Common myeloid progenitor, CD34-positive (primary cell): ENCODE measurements around the gene MAGI2.

Experiments used
- CTCF ChIA-PET: fragments of 350-600 bp; sonication (Branson Sonifier 250); formaldehyde crosslinking; loops from one replicate; lab custom pipeline; 2021; ENCODE audit warnings: antibody characterized with exemption; lab: Charles Lee
- POLR2A ChIA-PET: fragments of 350-600 bp; sonication (Branson Sonifier 250); formaldehyde crosslinking; loops from one replicate; lab custom pipeline; 2021; ENCODE audit warnings: antibody characterized with exemption; lab: Charles Lee
- DNase-seq, 3 donors: peaks; one replicate each; pipeline versions ENCODE4 v3.0.0 to v3.0.0-alpha.2; 2013
- H3K27ac ChIP-seq, 2 experiments: 1 replicate in 1 of 2; 2 replicates in 1 of 2; pipeline ENCODE4 v1.7.0; 2013; ENCODE audit warnings: inconsistent platforms in 2 of 2, low read length in 2 of 2, mild to moderate bottlenecking in 2 of 2, low read depth in 1 of 2, moderate library complexity in 1 of 2; ENCODE audit not compliant: severe bottlenecking in 2 of 2, insufficient read depth in 1 of 2, poor library complexity in 1 of 2
- H3K27me3 ChIP-seq, 5 experiments: replicated peaks in 2 of 5; 1 replicate in 3 of 5; 2 replicates in 2 of 5; pipeline versions ENCODE4 v1.6.1 to v1.7.0; 2013; ENCODE audit warnings: low read length in 4 of 5, mild to moderate bottlenecking in 2 of 5, moderate library complexity in 2 of 5, inconsistent platforms in 1 of 5; ENCODE audit not compliant: insufficient read depth in 5 of 5, control insufficient read depth in 4 of 5
- H3K36me3 ChIP-seq, 4 experiments: 1 replicate in 2 of 4; 2 replicates in 2 of 4; pipeline versions ENCODE4 v1.6.1 to v1.7.0; 2013; ENCODE audit warnings: low read length in 3 of 4, control low read depth in 1 of 4, mild to moderate bottlenecking in 1 of 4; ENCODE audit not compliant: control insufficient read depth in 4 of 4, insufficient read depth in 4 of 4
- H3K4me1 ChIP-seq, 4 experiments: 1 replicate in 3 of 4; 2 replicates in 1 of 4; pipeline versions ENCODE4 v1.6.1 to v1.7.1; 2013; ENCODE audit warnings: low read length in 3 of 4, mild to moderate bottlenecking in 3 of 4, control low read depth in 1 of 4, inconsistent platforms in 1 of 4, moderate library complexity in 1 of 4; ENCODE audit not compliant: control insufficient read depth in 4 of 4, insufficient read depth in 4 of 4; ENCODE audit errors: control extremely low read depth in 1 of 4
- H3K4me3 ChIP-seq, 7 experiments: 1 replicate in 4 of 7; 2 replicates in 3 of 7; pipeline versions ENCODE4 v1.5.1 to v1.7.0; 2013; ENCODE audit warnings: mild to moderate bottlenecking in 7 of 7, low read length in 6 of 7, moderate library complexity in 6 of 7, inconsistent platforms in 2 of 7, low read depth in 2 of 7, control low read depth in 1 of 7; ENCODE audit not compliant: insufficient read depth in 4 of 7, control insufficient read depth in 1 of 7; ENCODE audit errors: extremely low read depth in 1 of 7
- H3K9me3 ChIP-seq, 5 experiments: 1 replicate in 4 of 5; 2 replicates in 1 of 5; pipeline versions ENCODE4 v1.6.1 to v1.7.1; 2013; ENCODE audit warnings: low read length in 4 of 5, mild to moderate bottlenecking in 2 of 5, inconsistent platforms in 1 of 5, low read depth in 1 of 5, moderate library complexity in 1 of 5; ENCODE audit not compliant: control insufficient read depth in 4 of 5, insufficient read depth in 2 of 5; ENCODE audit errors: control extremely low read depth in 1 of 5
- WGBS: methylation state at CpG from one replicate; pipeline ENCODE4 v1.1.5; 2013; ENCODE audit not compliant: insufficient coverage; 5-methylcytosine and 5-hydroxymethylcytosine counted together

Gene MAGI2

GRCh38 chr7:79132844-79133451 is 320.5 kb downstream of the MAGI2 start:
- no peaks in the 10 kb centered on the region for H3K4me1 ChIP-seq

GRCh38 chr7:79130715-79131114 is 322.8 kb downstream of the MAGI2 start:
- DNase-seq = no peak
- Histone ChIP-seq H3K9me3 (peaks cover 0 to 2% (median 0%) of the 10 kb centered on the region in 5 experiments), H3K4me3 (no peak overlapping the region), H3K36me3 (no peaks in the 10 kb centered on the region), H3K27me3 (no peaks in the 10 kb centered on the region), H3K4me1 (no peaks in the 10 kb centered on the region), H3K27ac (no peak overlapping the region)
- CTCF ChIA-PET = no interaction called here
- POLR2A ChIA-PET = no interaction called here
- no CpG with 5 or more reads among the region's 1 CpG for WGBS

More at GRCh38 chr7:79132844-79133451, 320.5 kb downstream of the MAGI2 start:
- CTCF ChIA-PET = no interaction called here
- 97% methylated on average over 3 of the region's 4 CpGs for WGBS
- POLR2A ChIA-PET = no interaction called here
- Histone ChIP-seq H3K4me3 (no peak overlapping the region), H3K27ac (no peak overlapping the region), H3K36me3 (no peaks in the 10 kb centered on the region), H3K27me3 (no peaks in the 10 kb centered on the region), H3K9me3 (peaks cover 0 to 2% (median 0%) of the 10 kb centered on the region in 5 experiments)
- no peak for DNase-seq

- DNase-seq = no peak
- POLR2A ChIA-PET = no interaction called here
- WGBS = 100% methylated on average over 1 of the region's 2 CpGs
Measured at GRCh38 chr7:79124331-79124730, 329.1 kb downstream of the MAGI2 start.

GRCh38 chr7:79118143-79118542 is 335.3 kb downstream of the MAGI2 start:
- no peak overlapping the region for H3K27ac ChIP-seq
- DNase-seq = no peak
- H3K27me3 ChIP-seq = no peaks in the 10 kb centered on the region
- POLR2A ChIA-PET = no interaction called here
- peaks cover 0 to 2% (median 0%) of the 10 kb centered on the region in 5 experiments for H3K9me3 ChIP-seq
- H3K4me1 ChIP-seq = no peaks in the 10 kb centered on the region
- CTCF ChIA-PET = no interaction called here
- no peaks in the 10 kb centered on the region for H3K36me3 ChIP-seq
- H3K4me3 ChIP-seq = no peak overlapping the region
- no CpG with 5 or more reads among the region's 1 CpG for WGBS

More at GRCh38 chr7:79124331-79124730, 329.1 kb downstream of the MAGI2 start:
- CTCF ChIA-PET = no interaction called here
- H3K4me1 ChIP-seq = no peaks in the 10 kb centered on the region
- no peaks in the 10 kb centered on the region for H3K27me3 ChIP-seq
- H3K27ac ChIP-seq = no peak overlapping the region
- peaks cover 0 to 1% (median 0%) of the 10 kb centered on the region in 5 experiments for H3K9me3 ChIP-seq
- no peaks in the 10 kb centered on the region for H3K36me3 ChIP-seq
- no peak overlapping the region for H3K4me3 ChIP-seq

- Histone ChIP-seq H3K27me3 (no peaks in the 10 kb centered on the region), H3K4me1 (no peaks in the 10 kb centered on the region), H3K4me3 (no peak overlapping the region), H3K9me3 (peaks cover 0 to 8% (median 2%) of the 10 kb centered on the region in 5 experiments), H3K27ac (no peak overlapping the region), H3K36me3 (no peaks in the 10 kb centered on the region)
- ChIA-PET CTCF (no interaction called here), POLR2A (no interaction called here)
- no peak for DNase-seq
- WGBS = no CpG with 5 or more reads among the region's 1 CpG
Measured at GRCh38 chr7:79096361-79096805, 357.1 kb downstream of the MAGI2 start.

DNA sequence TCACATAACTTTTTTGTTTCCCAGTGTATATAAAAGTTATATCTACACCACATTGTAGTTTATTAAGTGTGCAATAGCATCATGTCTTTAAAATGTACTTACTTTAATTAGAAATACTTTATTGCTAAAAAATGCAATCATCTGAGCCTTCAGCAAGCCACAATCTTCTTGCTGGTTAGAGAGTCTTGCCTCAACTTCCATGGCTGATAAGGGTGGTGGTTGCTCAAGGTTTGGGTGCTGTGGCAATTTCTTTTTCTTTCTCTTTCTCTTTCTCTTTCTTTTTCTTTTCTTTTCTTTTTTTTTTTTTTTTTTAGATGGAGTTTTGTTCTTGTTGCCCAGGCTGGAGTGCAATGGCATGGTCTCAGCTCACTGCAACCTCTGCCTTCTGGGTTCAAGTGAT is 360.0 kb downstream of the MAGI2 start:
- no peaks in the 10 kb centered on the region for H3K36me3 ChIP-seq
- H3K4me1 ChIP-seq = peaks cover 0 to 7% (median 1%) of the 10 kb centered on the region in 4 experiments
- no peak overlapping the region for H3K27ac ChIP-seq
- H3K27me3 ChIP-seq = no peaks in the 10 kb centered on the region
- H3K9me3 ChIP-seq = peaks cover 0 to 8% (median 2%) of the 10 kb centered on the region in 5 experiments
- no peak overlapping the region for H3K4me3 ChIP-seq
- ChIA-PET POLR2A (no interaction called here), CTCF (interaction anchor here (0.7 kb wide), 1 partner anchor 514 kb away, joined by 3 read pairs; no protein-coding TSS in a partner anchor)
- DNase-seq = no peak

- peaks cover 0 to 6% (median 0%) of the 10 kb centered on the region in 5 experiments for H3K9me3 ChIP-seq
- no peak overlapping the region for H3K27ac ChIP-seq
- no peak overlapping the region for H3K4me3 ChIP-seq
- peaks cover 0 to 7% (median 1%) of the 10 kb centered on the region in 4 experiments for H3K4me1 ChIP-seq
- ChIA-PET CTCF (no interaction called here), POLR2A (no interaction called here)
- H3K36me3 ChIP-seq = no peaks in the 10 kb centered on the region
- H3K27me3 ChIP-seq = no peaks in the 10 kb centered on the region
- DNase-seq = no peak
- WGBS = no CpG with 5 or more reads among the region's 2 CpGs
Measured at GRCh38 chr7:79091661-79092060, 361.8 kb downstream of the MAGI2 start.
